Measurements from ENCODE around the gene OR2L8. TPM values are rescaled to one million over a fixed set of nuclear protein-coding genes. Genes with fewer than 3 reads are reported as not detected.

The OR2L8 gene
- total RNA-seq: not detected in 2 replicates

GRCh38 chr1:247948558-247948957 is at the start of gene OR2L8:
TSS of gene OR2L8 (plus strand) at chr1:247948858. CDS start at chr1:247948858, 0 bp downstream.

GRCh38 chr1:247919952-247920351 is 28.7 kb upstream of the OR2L8 start, which contains the start of gene OR2T8:
TSS of gene OR2T8 (plus strand) at chr1:247920252. CDS start at chr1:247921018, 766 bp downstream.

GRCh38 chr1:247924868-247925267 is 23.8 kb upstream of the OR2L8 start, which contains the start of gene OR2AJ1:
TSS of gene OR2AJ1 (plus strand) at chr1:247924889. CDS start at chr1:247933769, 8,880 bp downstream.

GRCh38 chr1:247964933-247965332 is 16.3 kb downstream of the OR2L8 start, which contains the start of gene OR2AK2:
TSS of gene OR2AK2 (plus strand) at chr1:247965233. CDS start at chr1:247965377, 144 bp downstream.

Other genes with a start within 250 kb of the OR2L8 start
- not detected in 2 replicates for gene OR6F1, start 232.2 kb upstream of the OR2L8 start, total RNA-seq
- gene OR14K1, start 210.2 kb upstream of the OR2L8 start, total RNA-seq: not detected in 2 replicates
- not detected in 2 replicates for gene OR14A2, start 200.7 kb upstream of the OR2L8 start, total RNA-seq
- not detected in 2 replicates for gene OR1C1, start 188.3 kb upstream of the OR2L8 start, total RNA-seq
- not detected in 2 replicates for gene OR14A16, start 124.7 kb upstream of the OR2L8 start, total RNA-seq
- not detected in 2 replicates for gene OR11L1, start 107.0 kb upstream of the OR2L8 start, total RNA-seq
- gene TRIM58, start 91.7 kb upstream of the OR2L8 start, total RNA-seq: 1.1 and 3.1 TPM in 2 replicates
- 0.58 TPM in 1 of 2 replicates, not detected in the other for gene OR2W3, start 53.3 kb upstream of the OR2L8 start, total RNA-seq
- under 0.01 TPM in 1 of 2 replicates, not detected in the other for gene OR2T8, start 28.6 kb upstream of the OR2L8 start, total RNA-seq
- gene OR2AJ1, start 24.0 kb upstream of the OR2L8 start, total RNA-seq: not detected in 2 replicates
- 0.28 TPM in 1 of 2 replicates, not detected in the other for gene OR2AK2, start 16.4 kb downstream of the OR2L8 start, total RNA-seq
- not detected in 2 replicates for gene OR2L5, start 64.8 kb downstream of the OR2L8 start, total RNA-seq
- not detected in 2 replicates for gene OR2L2, start 81.2 kb downstream of the OR2L8 start, total RNA-seq
- gene OR2L3, start 98.0 kb downstream of the OR2L8 start, total RNA-seq: not detected in 2 replicates
- gene OR2L13, start 146.3 kb downstream of the OR2L8 start, total RNA-seq: under 0.01 TPM in 1 of 2 replicates, not detected in the other
- gene OR2M5, start 196.3 kb downstream of the OR2L8 start, total RNA-seq: not detected in 2 replicates
- not detected in 2 replicates for gene OR2M2, start 226.0 kb downstream of the OR2L8 start, total RNA-seq
- not detected in 2 replicates for gene OR2M3, start 248.4 kb downstream of the OR2L8 start, total RNA-seq

Measured in regular cardiac myocyte (primary cell).